Breast epithelium (tissue), 4 donors: ENCODE data around the gene PAK6. TPM values are rescaled to one million over a fixed set of nuclear protein-coding genes. Genes with fewer than 3 reads are reported as not detected.
A peak's percentile ranks its signal among the peaks of the same experiment; 100 is the strongest.

Source experiments
- DNase-seq, 2 donors: peaks; one replicate each; pipeline ENCODE4 v3.0.0-alpha.2; 2019; ENCODE audit warnings: low spot score in 2 of 2
- H3K27ac ChIP-seq, 2 donors: fragments of 200-600 bp; sonication (generic) in 1 of 2; one replicate each; pipeline ENCODE4 v1.5.1; 2016 to 2019; ENCODE audit warnings: mild to moderate bottlenecking in 1 of 2
- H3K27me3 ChIP-seq, 2 donors: fragments of 200-600 bp; sonication (generic) in 1 of 2; one replicate each; pipeline versions ENCODE4 v1.5.1 to v1.6.0; 2017 to 2019; ENCODE audit warnings: control low read depth in 1 of 2, mild to moderate bottlenecking in 1 of 2
- H3K36me3 ChIP-seq: fragments of 200-600 bp; one replicate; pipeline ENCODE4 v1.5.1; 2019
- H3K4me1 ChIP-seq, 2 donors: fragments of 200-600 bp; sonication (generic); one replicate each; pipeline ENCODE4 v1.5.1; 2016 to 2019; ENCODE audit warnings: control low read depth in 1 of 2
- H3K4me3 ChIP-seq, 3 donors: fragments of 200-600 bp; sonication (generic); 1 replicate in 2 of 3; 2 replicates in 1 of 3; pipeline ENCODE4 v1.5.1; 2016 to 2019; ENCODE audit warnings: mild to moderate bottlenecking in 3 of 3, moderate library complexity in 2 of 3
- H3K9me3 ChIP-seq, 2 donors: fragments of 200-600 bp; sonication (generic) in 1 of 2; one replicate each; pipeline ENCODE4 v1.5.1; 2016 to 2019; ENCODE audit warnings: control low read depth in 1 of 2
- CTCF ChIP-seq, 3 donors: fragments of 450-650 bp; IDR thresholded peaks; one replicate each; pipeline ENCODE4 v1.5.1; 2016 to 2017; ENCODE audit warnings: antibody characterized with exemption in 3 of 3, mild to moderate bottlenecking in 3 of 3, moderate library complexity in 3 of 3
- POLR2A ChIP-seq: fragments of 450-650 bp; IDR thresholded peaks from one replicate; pipeline ENCODE4 v1.6.1; 2016; ENCODE audit warnings: antibody characterized with exemption, mild to moderate bottlenecking, moderate library complexity
- POLR2AphosphoS5 ChIP-seq, 3 donors: sonication (generic); formaldehyde crosslinking; IDR thresholded peaks; one replicate each; pipeline ENCODE4 v1.6.1; 2017; ENCODE audit warnings: antibody characterized with exemption in 3 of 3
- intact Hi-C: fragments of 100-400 bp; cut with DNase I; formaldehyde crosslinking; loops from one replicate; pipeline ENCODE4 v1.15.1; 2023; ENCODE audit warnings: low total_unique reads
- total RNA-seq, 3 donors: library from RNA; depleted of rRNA; stranded (reverse); fragments of >200 nt; gene quantifications; one replicate each; pipeline ENCODE4 v1.1.0, GENCODE V29; 2016

Gene PAK6
- total RNA-seq, 3 donors from 2014 or later = 0.80 to 11.0 (median 9.5) TPM

DNA sequence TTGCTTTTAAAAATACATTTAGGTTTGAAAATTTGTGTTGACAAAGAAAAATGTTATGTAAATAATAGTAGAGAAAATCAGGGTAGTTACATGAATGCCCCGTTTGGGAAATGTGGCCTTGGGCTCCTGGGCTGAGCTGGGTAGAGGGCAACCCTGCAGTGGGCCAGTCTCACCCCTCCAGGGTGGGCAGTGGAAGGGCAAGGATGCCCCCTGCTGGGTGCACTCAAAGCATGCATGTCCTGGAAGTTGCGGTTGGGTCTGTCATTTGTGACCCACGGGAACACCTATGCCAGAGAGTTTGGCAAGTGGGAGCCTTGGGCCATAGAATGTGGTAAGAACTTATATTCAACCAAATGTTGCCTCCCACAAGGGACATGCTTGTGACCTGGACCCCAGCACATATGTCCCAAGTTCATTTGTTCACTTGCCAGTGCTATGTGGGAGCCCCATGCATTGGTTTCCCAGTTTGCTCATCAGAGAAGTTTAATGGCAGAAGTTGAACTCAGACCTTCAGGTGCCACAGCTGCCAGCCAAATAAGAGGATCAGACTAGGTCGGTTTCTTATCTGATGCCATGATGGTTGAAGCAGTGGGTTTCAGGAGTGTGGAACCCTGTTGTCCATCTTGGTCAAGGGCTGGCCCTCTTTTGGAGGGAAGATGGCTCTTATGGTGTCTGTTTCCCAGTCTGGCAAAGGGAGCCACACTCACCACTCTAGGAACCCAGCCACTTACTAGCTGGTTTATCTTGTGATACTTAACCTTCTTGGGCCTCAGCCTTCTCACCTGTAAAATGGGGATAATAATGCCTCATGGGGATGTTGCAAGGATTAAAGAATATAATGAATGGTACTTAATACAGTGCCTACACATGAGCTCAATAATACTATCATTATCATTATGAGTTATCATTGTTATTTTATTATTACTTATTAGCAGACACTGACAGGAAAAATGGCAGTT lies 71.4 kb downstream of the PAK6 start:
- Histone ChIP-seq H3K4me3 (no peak overlapping the region), H3K36me3 (no peaks in the 10 kb centered on the region), H3K27ac (no peak overlapping the region), H3K27me3 (no peaks in the 10 kb centered on the region), H3K4me1 (no peaks in the 10 kb centered on the region), H3K9me3 (no peaks in the 10 kb centered on the region)
- no peak for DNase-seq
- intact Hi-C loops = no loop called here
- peak in 2 of 3 donors; percentile 26 to 45 for TF ChIP-seq CTCF (IDR thresholded peaks at IDR 0.05)
- TF ChIP-seq POLR2A = no peak
- TF ChIP-seq POLR2AphosphoS5 (IDR thresholded peaks at IDR 0.05) = no peak

- no peak for TF ChIP-seq CTCF (IDR thresholded peaks at IDR 0.05)
- TF ChIP-seq POLR2A = no peak
- no peak for TF ChIP-seq POLR2AphosphoS5 (IDR thresholded peaks at IDR 0.05)
- DNase-seq = no peak
- intact Hi-C loops = no loop called here
Measured at GRCh38 chr15:40310993-40311392, 72.1 kb downstream of the PAK6 start.

GRCh38 chr15:40312370-40313158 lies 73.7 kb downstream of the PAK6 start:
- H3K4me3 ChIP-seq = no peak overlapping the region
- intact Hi-C loops = no loop called here

More at GRCh38 chr15:40310993-40311392, 72.1 kb downstream of the PAK6 start:
- no peaks in the 10 kb centered on the region for H3K27me3 ChIP-seq
- H3K9me3 ChIP-seq = no peaks in the 10 kb centered on the region
- no peaks in the 10 kb centered on the region for H3K36me3 ChIP-seq
- H3K27ac ChIP-seq = no peak overlapping the region
- no peaks in the 10 kb centered on the region for H3K4me1 ChIP-seq
- H3K4me3 ChIP-seq = no peak overlapping the region

DNA sequence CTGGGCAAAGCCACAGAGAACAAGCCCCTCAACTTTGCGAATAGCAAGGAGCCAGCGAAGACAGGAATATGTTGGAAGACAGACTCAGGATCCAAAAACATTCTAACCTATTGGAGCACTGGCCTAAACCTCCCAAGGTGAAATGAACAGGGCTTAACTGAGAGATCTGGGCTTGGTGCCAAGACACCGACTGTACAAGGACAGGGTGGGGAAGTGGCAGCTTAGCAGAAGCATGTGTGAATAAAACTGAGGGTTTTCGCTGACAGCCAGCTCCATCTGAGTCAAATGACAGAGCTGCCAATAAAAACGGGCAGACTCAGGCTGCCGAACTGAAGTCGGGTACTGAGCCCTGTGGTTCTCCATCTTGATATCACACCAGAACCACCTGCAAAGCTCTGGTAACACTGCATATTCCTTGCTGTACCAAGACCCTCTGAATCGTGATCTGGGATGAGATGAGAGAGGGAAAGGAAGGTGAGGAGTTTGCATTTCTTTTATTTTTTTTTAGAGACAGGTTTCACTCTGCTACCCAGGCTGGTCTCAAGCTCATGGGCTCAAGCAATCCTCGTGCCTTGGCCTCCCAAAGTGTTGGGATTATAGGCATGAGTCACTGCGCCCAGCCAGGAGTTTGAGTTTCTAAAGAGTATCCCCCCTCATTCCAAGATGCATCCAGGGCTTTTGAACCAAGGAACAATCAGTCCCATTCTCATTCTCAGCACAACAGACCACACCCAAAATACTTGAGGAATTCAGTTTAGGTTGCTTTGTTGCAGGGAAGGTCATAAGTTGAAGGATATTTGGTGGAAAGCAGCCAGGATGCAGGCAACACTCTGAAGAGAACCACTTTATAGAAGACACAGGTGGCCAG lies 74.9 kb downstream of the PAK6 start:
- H3K4me3 ChIP-seq = no peak overlapping the region
- no peaks in the 10 kb centered on the region for H3K4me1 ChIP-seq
- no peak for TF ChIP-seq POLR2AphosphoS5 (IDR thresholded peaks at IDR 0.05)
- no peak for TF ChIP-seq CTCF (IDR thresholded peaks at IDR 0.05)
- no peak for TF ChIP-seq POLR2A
- no peaks in the 10 kb centered on the region for H3K27me3 ChIP-seq
- no peak for DNase-seq
- no peaks in the 10 kb centered on the region for H3K9me3 ChIP-seq
- intact Hi-C loops = no loop called here
- no peak overlapping the region for H3K27ac ChIP-seq
- H3K36me3 ChIP-seq = no peaks in the 10 kb centered on the region

More at GRCh38 chr15:40312370-40313158, 73.7 kb downstream of the PAK6 start:
- no peak for TF ChIP-seq POLR2A
- TF ChIP-seq POLR2AphosphoS5 (IDR thresholded peaks at IDR 0.05) = no peak
- TF ChIP-seq CTCF (IDR thresholded peaks at IDR 0.05) = no peak
- Histone ChIP-seq H3K36me3 (no peaks in the 10 kb centered on the region), H3K27ac (no peak overlapping the region), H3K9me3 (no peaks in the 10 kb centered on the region), H3K4me1 (no peaks in the 10 kb centered on the region), H3K27me3 (no peaks in the 10 kb centered on the region)
- DNase-seq = no peak
